ENCODE results near the gene BAHCC1.

Gene BAHCC1

DNA sequence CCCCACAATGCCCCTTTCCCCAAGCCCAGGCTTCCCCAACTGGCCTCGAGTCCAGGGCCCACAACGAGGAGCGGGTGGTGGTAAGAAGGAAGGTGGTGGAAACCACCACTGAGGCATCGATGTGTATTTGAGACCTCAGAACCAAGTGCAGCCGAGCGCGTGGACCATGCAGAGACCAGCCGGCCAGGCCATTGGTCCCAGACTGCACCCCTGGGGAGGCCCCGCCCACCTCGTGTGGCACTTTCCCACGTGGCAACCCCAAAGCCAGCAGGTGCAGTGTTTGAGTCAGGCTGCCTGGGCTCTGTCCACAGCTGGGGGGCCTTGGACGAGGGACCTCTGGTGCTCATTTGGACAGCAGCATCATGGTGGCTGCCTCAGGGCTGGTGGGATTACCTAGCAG lies 28.1 kb upstream of the BAHCC1 start:
- no peak for DNase-seq (ENCODE audit: low read depth)

DNA sequence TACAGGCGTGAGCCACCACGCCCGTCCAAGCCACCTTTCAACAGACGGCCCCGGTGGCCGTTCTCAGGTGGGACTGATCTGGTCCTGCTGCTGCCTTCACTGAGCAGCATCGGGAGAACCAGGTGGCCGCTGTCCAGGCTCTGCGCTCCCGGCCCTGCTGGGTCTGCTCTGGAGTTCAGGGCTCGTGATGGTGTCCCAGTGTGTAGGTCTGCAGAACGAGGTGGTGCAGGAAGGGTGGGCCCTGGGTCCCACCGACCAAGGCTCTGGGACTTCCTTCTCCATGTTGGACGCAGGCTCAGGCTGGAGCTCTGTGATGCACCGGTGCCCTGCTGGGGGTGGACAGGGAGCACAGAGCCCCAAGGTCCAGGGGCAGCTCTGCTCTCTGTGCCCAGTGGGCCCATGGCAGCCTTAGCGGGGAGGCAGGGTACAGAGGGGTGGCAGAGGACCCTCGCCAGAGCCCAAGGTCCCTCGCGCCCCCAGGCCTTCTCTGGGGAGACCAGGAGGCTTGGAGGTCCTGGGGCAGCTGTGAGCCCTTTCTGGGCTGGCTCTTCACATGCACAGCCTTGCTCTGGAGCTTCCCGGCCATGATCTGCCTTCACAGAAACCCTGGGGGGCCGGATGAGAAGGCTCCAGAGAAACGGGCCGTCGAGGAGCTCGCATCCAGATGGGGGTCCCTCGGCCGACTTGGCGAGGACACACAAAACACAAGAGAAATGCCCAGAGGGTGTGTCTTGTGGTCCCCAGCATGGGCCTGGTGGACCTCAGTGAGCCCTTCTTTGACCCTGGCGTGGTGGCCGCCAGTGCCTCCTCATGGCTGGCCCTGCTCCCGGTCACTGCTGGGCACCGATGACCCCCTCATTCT lies 26.9 kb upstream of the BAHCC1 start:
- DNase-seq (ENCODE audit: low read depth), result no peak

DNA sequence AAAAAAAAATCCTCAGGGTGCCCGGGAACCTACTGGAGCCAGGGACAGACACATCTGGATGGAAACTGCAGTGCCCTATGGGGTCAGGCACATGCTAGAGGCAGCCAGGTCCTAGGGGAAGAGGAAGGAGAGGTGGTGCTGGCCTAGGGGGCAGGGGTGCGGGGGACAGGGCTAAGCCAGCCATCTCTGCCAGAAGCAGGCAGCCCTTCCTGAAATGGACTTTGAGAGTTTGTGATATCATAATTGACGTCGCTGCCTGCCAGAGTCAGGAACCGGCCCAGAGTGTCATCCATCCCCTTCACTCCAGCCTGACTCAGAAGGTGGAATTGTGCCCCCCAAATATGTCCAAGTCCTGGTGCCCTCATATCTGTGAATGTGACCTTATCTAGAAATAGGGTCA lies 25.0 kb upstream of the BAHCC1 start:
- no peak for DNase-seq (ENCODE audit: low read depth)

DNA sequence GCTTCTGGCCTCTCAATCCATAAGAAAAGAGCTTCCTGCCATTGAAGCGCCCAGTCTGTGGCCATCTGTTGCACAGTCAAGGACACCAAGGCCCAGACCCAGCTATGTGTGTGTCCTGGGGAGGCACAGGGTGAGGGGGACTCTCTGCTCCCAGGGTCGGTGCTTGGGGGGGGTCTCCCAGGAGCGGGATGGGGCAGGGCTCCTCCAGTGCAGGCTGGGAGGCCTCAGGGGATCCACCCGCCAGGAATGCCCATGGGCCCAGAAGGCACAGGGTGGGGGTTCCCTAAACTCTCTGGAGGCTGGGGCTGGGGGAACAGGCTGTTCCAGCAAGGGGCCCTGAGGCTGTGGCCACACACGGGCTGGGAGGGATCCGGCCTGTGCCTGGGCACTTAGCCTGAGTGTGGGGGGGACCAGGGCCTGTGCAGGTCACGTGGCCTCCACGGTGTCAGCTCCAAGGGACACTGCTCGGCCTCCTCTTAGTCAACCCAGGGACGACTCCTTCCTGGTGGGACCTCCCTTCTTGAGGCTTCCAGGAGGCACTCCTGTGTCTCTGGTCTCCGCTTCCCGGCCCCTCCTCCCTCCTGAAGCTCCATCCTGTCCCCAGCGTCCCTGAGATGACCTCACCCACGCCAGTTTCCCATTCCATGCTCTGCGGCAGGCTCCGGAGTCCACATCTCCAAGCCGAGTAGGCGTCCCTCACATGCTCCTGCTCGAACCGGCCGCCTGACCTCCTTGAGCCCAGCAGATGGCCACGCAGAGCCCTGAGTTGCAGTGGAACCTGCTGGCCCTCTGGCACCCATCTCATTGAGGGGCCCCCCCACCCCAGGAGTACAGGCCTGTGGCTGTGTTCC lies 23.1 kb upstream of the BAHCC1 start:
- no peak for DNase-seq (ENCODE audit: low read depth)

DNA sequence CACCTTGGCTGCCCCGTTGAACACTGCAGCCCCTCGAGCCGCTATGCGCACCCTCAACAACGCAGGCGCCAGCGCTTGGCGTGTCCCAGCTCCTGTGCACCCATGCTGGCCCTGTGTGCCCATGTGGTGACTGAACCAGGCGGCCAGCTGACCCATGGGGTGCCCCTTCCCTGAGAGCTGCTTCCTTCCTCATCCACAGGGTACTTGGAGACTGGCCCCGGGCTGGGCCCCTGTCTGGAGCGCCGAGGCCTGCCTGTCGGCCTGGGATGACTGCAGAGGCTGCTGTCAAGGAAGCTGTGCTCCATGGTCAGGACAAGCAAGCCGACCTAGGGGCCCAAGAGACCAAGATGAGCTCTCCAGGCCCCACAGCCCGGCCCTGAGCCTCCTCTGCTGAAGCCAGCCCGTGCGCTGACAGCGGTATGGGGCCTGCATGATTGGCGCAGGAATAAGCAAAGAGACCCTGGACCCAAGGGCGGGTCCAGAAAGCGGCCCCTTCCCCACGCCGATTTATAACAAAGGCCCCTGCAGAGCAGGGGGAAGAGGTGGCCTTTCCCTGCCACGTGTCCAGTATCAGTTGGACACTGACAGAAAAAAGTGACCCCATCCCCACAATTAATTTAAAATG lies 21.6 kb upstream of the BAHCC1 start:
- no peak for DNase-seq (ENCODE audit: low read depth)

DNA sequence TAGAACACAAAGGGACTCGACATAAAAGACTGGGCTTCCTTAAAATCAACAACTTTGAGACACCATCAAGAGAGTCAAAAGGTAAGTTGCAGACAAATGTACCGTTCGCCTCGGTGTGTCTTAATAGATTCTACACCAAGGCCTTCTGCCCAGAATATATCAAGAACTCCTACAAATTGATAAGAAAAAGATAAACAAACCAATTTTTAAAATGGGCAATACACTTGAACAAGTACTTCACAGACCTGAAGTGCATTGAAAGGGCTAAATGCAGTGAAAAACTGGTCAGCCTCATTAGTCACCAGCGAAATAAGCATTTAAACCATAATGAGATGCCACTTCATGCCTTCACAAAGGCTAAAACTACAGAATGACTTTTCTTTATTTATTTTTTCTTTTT lies 20.4 kb upstream of the BAHCC1 start:
- DNase-seq (ENCODE audit: low read depth), result no peak

DNA sequence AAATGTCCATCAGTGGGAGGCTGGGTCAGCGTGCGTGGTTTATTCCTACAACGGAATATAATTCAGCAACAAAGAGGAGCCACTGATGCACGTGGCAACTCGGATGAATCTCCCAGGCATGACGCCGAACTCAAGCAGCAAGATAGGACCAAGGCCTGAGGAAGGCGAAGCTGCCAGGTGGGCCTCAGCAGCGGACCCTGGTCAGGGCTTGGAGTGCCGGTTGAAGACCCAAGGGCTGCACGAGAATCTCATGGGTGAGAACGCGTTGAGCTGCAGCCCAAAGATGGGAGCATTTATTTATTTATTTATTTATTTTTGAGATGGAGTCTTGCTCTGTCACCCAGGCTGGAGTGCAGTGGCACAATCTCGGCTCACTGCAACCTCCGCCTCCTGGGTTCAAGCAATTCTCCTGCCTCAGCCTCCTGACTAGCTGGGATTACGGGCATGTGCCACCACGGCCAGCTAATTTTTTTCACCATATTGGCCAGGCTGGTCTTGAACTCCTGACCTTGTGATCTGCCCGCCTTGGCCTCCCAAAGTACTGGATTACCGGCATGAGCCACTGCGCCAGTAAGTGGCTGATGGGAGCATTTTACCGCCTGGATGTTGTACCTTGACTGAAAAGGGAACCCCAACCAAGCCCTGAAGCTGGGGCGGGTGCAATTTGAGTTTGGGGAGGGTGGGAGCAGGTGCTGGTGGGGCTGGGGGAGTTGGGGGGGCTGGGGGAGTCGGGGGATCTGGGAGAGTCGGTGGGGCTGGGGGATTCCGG lies 18.1 kb upstream of the BAHCC1 start:
- no peak for DNase-seq (ENCODE audit: low read depth)

DNA sequence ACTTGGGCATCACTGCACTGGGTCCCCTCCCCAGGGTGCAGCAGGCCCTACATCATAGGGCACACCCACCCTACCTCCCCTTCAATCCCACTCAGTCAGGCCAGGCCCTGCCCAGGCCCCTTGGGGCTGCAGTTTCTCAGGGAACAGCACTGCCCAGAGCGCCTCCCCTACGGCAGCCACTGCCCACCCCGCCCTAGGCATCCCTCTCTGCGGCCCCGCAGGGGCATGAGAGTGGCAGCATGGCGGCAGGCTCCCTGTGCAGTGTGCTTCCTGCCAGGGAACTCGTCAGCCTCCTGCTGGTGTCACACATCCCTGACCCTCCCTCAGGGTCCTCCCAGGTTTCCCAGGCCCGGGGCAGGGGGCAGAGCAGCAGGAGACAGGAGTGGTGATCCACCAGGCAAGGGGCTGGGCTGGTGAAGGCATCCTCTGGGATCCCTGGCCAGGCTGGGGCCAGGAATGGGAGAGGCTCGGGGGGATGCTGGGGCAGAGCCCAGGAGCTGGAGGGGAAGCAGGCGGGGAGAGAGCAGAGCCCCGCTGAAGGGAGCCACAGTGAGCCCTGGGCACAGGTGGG lies 16.2 kb upstream of the BAHCC1 start:
- DNase-seq (ENCODE audit: low read depth), result no peak

DNA sequence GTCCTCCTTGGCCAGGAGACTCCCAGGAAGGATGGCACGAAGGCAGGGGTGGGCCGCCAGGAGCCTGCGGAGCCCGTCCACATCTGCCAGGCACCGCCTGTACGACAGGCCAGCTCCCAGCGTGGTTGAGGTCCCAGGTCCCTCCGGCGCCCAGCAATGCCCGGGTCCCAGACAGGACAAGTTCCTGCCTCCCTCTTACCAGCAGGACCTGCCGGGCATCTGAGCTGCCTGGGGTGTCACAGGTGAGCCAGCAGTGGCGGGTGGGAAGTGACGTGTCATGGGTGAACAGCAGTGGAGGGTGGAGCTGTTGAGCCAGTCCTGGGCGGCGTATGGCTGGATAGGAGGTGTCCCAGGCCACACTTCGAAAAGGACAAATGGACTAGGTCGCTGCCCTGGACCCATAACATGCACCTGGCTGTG lies 15.7 kb upstream of the BAHCC1 start:
- DNase-seq (ENCODE audit: low read depth), result no peak

DNA sequence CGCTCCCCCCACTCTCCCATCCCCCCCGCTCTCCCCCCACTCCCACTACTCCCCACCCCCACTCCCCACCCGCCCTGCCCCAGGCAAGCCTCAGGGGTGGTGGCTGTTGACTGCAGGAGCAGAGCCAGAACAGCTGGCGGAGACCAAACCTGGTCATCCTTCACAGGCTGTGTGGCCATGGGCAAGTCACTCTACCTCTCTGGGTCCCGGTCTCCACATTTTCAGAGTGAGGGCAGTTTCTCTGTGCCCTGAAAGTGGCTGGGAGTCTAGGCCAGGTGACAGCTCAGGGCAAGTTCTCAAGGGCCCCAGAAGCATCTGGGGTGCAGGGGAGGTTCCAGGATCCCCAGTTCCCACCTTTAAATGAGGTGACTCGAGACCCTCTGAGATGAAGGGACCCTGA lies 15.1 kb upstream of the BAHCC1 start:
- DNase-seq (ENCODE audit: low read depth), result no peak

DNA sequence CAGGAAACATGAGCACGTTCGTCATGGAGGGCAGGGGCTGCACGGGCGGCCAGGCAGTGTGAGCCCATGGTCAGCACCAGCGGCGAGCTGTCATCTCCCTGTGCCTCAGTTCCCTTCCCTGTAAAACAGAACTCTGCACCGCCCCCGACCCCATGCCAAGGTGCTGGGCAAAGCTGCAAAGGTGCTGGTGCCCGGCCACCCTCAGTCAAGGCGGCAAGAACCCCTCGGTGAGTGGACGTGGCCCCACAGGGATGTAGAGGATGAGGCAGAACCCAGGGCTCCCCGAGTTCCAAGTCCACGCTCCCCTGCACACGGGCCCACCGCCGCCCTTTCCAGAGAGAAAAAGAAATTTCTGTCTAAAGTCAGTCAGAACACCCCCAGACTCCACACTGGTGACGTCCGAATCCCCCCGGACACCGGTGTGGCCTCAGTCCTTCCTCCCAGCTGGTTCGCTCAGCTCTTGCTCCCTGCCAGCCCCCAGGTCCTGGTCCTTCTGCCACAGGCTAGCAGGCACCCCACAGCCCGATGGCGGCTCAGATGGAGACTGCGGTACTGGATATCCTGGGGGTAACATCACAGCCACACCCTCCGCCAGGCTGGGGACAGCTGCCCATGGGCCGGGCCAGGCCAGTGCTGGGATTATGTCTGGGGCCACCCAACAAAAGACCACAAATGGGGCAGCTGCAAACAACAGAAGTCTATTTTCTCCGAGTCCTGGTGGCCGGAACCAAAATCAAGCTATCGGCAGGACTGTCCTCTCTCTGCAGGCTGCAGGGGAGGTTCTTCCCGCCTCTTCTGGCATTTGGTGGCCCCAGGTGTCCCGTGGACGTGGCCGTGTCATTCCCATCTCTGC lies 14.4 kb upstream of the BAHCC1 start:
- DNase-seq (ENCODE audit: low read depth), result no peak

DNA sequence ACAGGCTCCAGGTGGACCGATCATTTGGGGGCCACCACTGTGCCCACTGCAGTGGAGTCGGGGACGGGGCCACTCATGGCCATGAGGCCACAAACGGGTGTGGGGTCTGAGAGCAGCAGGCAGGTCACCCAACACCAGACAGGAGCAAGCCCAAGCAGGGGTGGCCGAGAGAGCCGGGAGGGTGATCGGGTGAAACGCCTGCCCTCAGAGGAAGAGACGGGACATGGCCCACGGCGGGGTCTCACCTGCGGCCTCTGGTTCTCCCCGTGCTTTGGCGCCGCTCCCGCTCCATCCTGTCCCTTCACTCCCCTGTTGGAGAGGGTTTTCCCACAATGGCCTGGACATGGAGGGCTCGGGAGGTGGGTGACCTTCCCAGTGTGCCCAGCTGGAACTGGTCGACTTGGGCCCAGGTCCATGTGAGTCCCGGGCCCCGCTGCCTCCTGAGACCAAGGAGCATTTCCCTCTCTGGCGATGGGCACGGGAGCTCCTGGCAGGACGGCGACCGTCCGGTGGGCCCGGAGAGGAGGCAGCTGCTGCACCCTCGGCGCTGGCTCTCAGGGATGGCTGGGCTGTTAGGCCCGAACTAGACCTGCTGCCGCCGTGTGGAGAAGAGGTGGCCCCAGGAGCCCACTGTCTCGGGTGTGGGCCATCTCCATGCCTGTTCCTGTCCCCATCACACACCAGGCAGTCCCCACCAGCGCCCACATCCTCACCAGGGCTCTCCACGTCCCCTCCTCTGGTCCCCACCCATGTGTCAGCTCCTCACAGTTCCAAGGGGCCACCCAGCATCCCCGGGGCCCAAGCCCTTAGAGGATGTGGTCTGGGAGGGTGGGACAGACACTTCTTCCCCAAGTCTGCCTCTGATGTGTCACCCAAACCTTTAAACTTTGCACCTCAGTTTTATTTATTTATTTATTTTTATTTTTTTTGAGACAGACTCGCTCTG lies 13.4 kb upstream of the BAHCC1 start:
- DNase-seq (ENCODE audit: low read depth), result no peak

DNA sequence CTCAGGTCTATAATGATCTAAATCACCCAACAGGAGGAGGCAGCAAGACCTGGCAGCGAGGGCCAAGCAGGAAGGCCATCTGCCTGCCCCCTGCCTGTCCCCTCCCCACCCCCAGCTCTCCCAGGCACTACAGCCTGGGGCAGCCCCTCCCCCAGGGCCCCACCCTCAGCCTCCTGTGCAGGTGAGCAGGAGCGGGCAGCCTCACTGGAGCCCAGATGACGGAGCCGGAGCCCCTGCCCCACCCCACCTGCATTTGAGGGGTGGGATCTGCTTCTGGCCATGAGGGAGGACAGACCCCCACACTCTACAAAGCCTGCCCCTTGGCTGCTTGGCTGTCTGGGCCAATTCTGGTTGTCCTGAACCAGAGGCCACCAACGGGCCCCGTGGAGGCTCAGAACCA lies 12.4 kb upstream of the BAHCC1 start:
- no peak for DNase-seq (ENCODE audit: low read depth)

DNA sequence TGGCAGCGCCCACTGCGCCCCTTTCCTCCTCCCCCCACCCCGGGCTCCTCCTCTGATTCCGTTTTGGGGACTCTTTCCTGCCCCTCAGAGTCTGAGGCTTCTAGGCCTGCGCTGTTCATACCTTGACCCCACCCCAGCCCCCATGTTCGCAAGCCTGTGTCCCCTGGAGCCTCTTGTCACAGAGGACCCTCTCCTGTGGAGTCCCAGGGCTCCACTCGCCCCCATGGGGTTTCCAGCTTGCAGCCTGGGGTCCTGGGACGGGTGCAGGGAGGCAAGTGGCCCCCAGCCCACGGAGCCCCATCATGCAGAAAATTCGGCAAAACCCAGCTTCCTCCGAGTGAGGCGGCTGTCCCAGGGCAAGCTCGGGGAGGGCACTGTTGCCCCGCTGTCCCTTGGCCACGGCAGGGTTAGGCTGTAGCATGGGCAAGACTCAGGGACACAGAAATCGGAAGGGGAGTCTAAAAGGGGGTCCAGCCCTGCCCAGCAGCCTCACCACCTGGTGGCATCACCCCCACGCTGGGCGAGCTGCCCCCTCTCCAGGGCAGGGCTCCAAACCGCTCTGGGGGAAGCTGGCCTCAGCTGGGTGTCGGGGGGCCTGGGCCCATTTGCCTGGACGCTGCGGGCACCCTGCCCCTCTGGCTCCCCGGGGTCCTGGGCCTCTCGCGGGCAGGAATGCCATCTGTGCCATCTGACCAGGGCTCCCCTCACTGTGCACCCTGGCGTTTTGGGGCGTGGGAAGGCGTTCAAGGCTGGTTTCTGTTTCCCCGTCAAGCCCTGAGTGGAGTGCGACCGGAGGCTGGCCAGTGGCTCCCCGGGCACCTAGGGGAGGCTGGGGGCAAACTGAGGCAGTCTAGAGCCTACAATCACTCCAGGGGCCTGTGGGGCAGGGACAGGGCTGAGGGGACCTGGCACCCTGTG lies 11.5 kb upstream of the BAHCC1 start:
- no peak for DNase-seq (ENCODE audit: low read depth)

DNA sequence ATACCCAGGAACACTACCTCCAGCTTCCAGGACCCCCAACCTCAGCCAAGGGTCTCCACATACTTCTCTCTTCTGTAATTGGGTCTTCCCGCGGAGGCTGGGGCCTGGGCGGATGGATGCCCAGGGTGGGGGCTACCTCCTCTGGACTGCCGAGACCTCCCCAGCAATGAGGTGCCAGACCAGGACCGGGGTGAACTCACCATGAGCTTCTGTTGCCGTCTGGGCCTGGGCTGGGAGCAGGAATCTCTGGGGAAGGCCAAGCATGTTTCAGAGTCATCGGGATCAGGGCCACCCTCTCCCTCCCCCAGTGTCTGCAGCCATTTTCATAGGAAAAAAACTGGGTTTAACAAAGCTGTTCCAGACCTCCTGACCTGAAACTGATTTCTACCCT lies 10.3 kb upstream of the BAHCC1 start:
- DNase-seq (ENCODE audit: low read depth), result no peak

DNA sequence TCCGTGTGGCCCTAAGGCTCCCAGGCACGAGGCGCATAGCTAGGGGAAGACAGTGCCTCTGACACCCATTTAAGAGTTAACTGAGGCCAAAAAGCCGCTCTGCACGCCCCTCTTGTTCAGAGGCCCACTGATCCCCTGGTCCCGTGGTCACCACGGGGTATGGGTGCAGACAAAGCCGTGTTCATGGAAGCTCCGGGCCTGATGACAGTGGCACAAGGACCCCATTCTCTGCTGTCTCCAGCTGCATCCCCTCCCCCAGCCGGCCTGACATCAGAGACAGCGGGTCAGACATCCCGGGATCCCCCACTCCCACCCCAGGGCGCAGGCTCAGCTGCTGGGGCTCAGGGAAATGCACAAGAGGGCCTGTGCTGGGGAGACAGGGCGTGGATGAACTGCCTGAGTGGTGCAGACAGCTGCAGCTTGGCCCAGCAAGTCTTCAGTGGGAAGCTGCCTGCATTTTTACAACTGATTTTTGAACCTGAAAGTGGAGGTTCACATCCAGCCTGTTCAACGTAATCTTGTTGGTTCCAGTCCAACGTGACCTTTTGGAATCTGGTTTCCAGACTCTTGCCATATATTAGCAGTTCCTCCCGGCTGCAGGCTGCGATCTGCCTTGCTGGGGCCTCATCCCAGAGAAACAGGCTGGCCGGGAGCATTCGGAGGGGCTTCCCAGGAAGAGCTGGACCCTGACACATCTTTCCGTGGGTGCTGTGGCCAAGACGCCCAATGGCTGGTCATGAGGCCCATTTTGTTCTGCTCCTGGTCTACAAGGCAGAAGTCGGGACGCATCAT lies 9.7 kb upstream of the BAHCC1 start:
- DNase-seq (ENCODE audit: low read depth), result no peak

DNA sequence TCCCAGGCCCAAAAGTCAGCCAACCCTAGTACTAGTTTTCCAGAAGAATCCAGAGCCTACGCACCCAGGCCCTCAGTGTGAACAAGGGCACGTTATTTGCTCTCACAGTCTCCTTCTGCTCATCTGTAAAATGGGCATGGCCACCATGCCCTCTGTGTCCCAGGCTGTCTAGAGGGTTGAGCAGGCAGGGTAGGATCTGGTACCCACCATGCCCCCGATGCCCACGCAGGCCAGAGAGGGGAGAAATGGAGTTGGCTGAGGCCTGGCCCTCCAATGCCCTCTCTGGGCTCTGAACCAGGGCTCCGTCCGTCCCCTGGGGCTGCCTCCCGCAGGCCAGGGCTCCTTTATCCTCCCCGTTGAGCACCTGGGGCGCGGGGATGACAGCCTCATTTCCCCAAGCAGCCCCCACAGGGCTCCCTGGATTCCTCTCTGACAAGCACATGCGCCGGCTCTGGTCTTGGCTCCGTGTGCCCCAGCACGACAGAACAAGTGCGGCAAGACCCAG lies 9.1 kb upstream of the BAHCC1 start:
- no peak for DNase-seq (ENCODE audit: low read depth)

Measured in stimulated activated CD8-positive, alpha-beta memory T cell treated with anti-CD3 and anti-CD28 coated beads, Interleukin-15, amount 100 ng/mL, for 24 hours (primary cell).